Activated CD4-positive, alpha-beta T cell treated with anti-CD3 and anti-CD28 coated beads, Interleukin-2, amount 10 ng/mL, durations not matched to agents 24 days and 14 days (primary cell): ENCODE measurements around the gene ARHGAP35. TPM values are rescaled to one million over a fixed set of nuclear protein-coding genes. Genes with fewer than 3 reads are reported as not detected.

ENCODE experiments used
- total RNA-seq: library from RNA; stranded (reverse); gene quantifications from 2 replicates; pipeline ENCODE4 v1.2.3, GENCODE V29; 2022

The ARHGAP35 gene
- total RNA-seq, 1 donor from 2014 or later: 21.9 TPM

Other genes starting within 250 kb of the ARHGAP35 start
- 194 TPM in 2 replicates for gene PTGIR, start 235.9 kb upstream of the ARHGAP35 start, total RNA-seq
- 13.3 and 14.1 TPM in 2 replicates for gene GNG8, start 224.8 kb upstream of the ARHGAP35 start, total RNA-seq
- 3.2 and 3.7 TPM in 2 replicates for gene DACT3, start 199.8 kb upstream of the ARHGAP35 start, total RNA-seq
- 89.1 and 90.5 TPM in 2 replicates for gene PRKD2, start 143.9 kb upstream of the ARHGAP35 start, total RNA-seq
- gene FKRP, start 114.9 kb upstream of the ARHGAP35 start, total RNA-seq: 20.8 and 21.4 TPM in 2 replicates
- gene STRN4, start 114.5 kb upstream of the ARHGAP35 start, total RNA-seq: 101 and 107 TPM in 2 replicates
- 220 and 224 TPM in 2 replicates for gene SLC1A5, start 72.4 kb upstream of the ARHGAP35 start, total RNA-seq
- gene AP2S1, start 10.2 kb upstream of the ARHGAP35 start, total RNA-seq: 100 and 112 TPM in 2 replicates
- 0.21 and 0.47 TPM in 2 replicates for gene NPAS1, start 158.8 kb downstream of the ARHGAP35 start, total RNA-seq
- gene TMEM160, start 187.6 kb downstream of the ARHGAP35 start, total RNA-seq: 53.6 and 56.7 TPM in 2 replicates